HepG2 (cell line): ENCODE results near the gene NOM1. TPM values are rescaled to one million over a fixed set of nuclear protein-coding genes. Genes with fewer than 3 reads are reported as not detected.
"Not testable (repeated sequence)": the region's sequence is repeated elsewhere in the genome, so short reads cannot be mapped to it uniquely, and the experiment has no call there.

Experiments used
- ATAC-seq: fragments of 200-7000 bp; cut with Tn5 transposase; 3 replicates; pipeline ENCODE4 v1.9.1; 2020; ENCODE audit warnings: mild to moderate bottlenecking, moderate library complexity
- BruUV-seq: library from RNA; stranded (reverse); fragments of 400-500 nt; replicated peaks from 2 replicates; lab custom pipeline; 2021; lab: Mats Ljungman, UMichigan
- CTCF ChIA-PET: fragments of 300-600 bp; formaldehyde crosslinking; extraction: SDS; loops from one replicate; lab custom pipeline; 2021; ENCODE audit warnings: low total read pairs, inconsistent platforms, low intra/inter-chr PET ratio; lab: Yijun Ruan, JAX
- POLR2A ChIA-PET: fragments of 350-600 bp; sonication (Branson Sonifier 250); formaldehyde crosslinking; loops from one replicate; lab custom pipeline; 2020; ENCODE audit warnings: antibody characterized with exemption, inconsistent platforms; lab: Yijun Ruan, JAX
- DNase-seq: peaks from one replicate; pipeline ENCODE4 v3.0.0-alpha.2; 2015; ENCODE audit warnings: low spot score
- FAIRE-seq: peaks from 3 replicates; lab custom pipeline; 2011; peaks lifted over from hg19 to GRCh38; lab: Jason Lieb, UNC
- H2AFZ ChIP-seq: one replicate; pipeline ENCODE4 v1.6.1; 2011; ENCODE audit warnings: low read length, inconsistent platforms
- H3K27ac ChIP-seq: fragments of 300-600 bp; 3 replicates; pipeline ENCODE4 v1.8.0; 2011; ENCODE audit warnings: mixed run types, mild to moderate bottlenecking, mixed read lengths, low read length, inconsistent platforms; ENCODE audit not compliant: insufficient read depth; ENCODE audit errors: extremely low read length
- H3K27me3 ChIP-seq, 2 experiments: fragments of 200-600 bp in 1 of 2; 2 replicates in 1 of 2; 3 replicates in 1 of 2; pipeline versions ENCODE4 v1.6.0 to v1.8.0; 2011; ENCODE audit warnings: low read length in 2 of 2, mild to moderate bottlenecking in 2 of 2, moderate library complexity in 2 of 2, inconsistent platforms in 1 of 2; ENCODE audit not compliant: insufficient read depth in 2 of 2, control insufficient read depth in 1 of 2
- H3K36me3 ChIP-seq, 2 experiments: fragments of 200-600 bp in 1 of 2; replicated peaks in 1 of 2; 2 replicates in 1 of 2; 3 replicates in 1 of 2; pipeline versions ENCODE4 v1.5.1 to v1.8.0; 2011; ENCODE audit warnings: low read length in 2 of 2, inconsistent platforms in 1 of 2; ENCODE audit not compliant: insufficient read depth in 2 of 2, control insufficient read depth in 1 of 2
- H3K4me1 ChIP-seq: 2 replicates; pipeline ENCODE4 v1.5.1; 2012; ENCODE audit warnings: low read length, inconsistent platforms; ENCODE audit not compliant: insufficient read depth
- H3K4me2 ChIP-seq: 2 replicates; pipeline ENCODE4 v1.6.0; 2011; ENCODE audit warnings: low read depth, low read length, inconsistent platforms
- H3K4me3 ChIP-seq, 3 experiments: fragments of 200-600 bp in 1 of 3; sonication (generic), shearing (Covaris generic) in 1 of 3; replicated peaks in 1 of 3; 2 replicates each; pipeline ENCODE4 v1.5.1; 2011 to 2016; ENCODE audit warnings: low read length in 3 of 3, inconsistent platforms in 2 of 3, low read depth in 2 of 3, mild to moderate bottlenecking in 2 of 3, control low read depth in 1 of 3, mixed read lengths in 1 of 3; ENCODE audit not compliant: insufficient read depth in 1 of 3
- H3K79me2 ChIP-seq: one replicate; pipeline ENCODE4 v1.6.1; 2011; ENCODE audit warnings: low read length, inconsistent platforms; ENCODE audit not compliant: insufficient read depth
- H3K9ac ChIP-seq: 2 replicates; pipeline ENCODE4 v1.6.0; 2011; ENCODE audit warnings: mild to moderate bottlenecking, low read depth, low read length, inconsistent platforms; ENCODE audit not compliant: insufficient read depth
- H3K9me3 ChIP-seq: 2 replicates; pipeline ENCODE4 v1.5.1; 2012; ENCODE audit warnings: mild to moderate bottlenecking, low read length
- H4K20me1 ChIP-seq: 2 replicates; pipeline ENCODE4 v1.6.0; 2011; ENCODE audit warnings: inconsistent platforms, mild to moderate bottlenecking, low read length, moderate library complexity; ENCODE audit not compliant: insufficient read depth
- RAD51 ChIP-seq: fragments of 450-650 bp; IDR thresholded peaks from 2 replicates; pipeline ENCODE4 v1.6.1; 2016; ENCODE audit warnings: borderline replicate concordance
- USF2 ChIP-seq, 2 experiments: sonication (generic) in 1 of 2; formaldehyde crosslinking in 1 of 2; IDR thresholded peaks; 2 replicates each; pipeline versions ENCODE4 v1.5.1 to v1.6.1; 2011 to 2020; ENCODE audit warnings: borderline replicate concordance in 1 of 2, low read depth in 1 of 2, low read length in 1 of 2, mild to moderate bottlenecking in 1 of 2, missing genetic modification reagents in 1 of 2, moderate library complexity in 1 of 2
- WGBS: methylation state at CpG from one replicate; pipeline ENCODE4 v1.1.6; 2017; ENCODE audit warnings: low lambda C conversion rate; 5-methylcytosine and 5-hydroxymethylcytosine counted together
- in situ Hi-C: cut with HindIII; loops from 2 replicates; pipeline ENCODE4 v1.10.0; 2017; ENCODE audit warnings: low pct_unique_long_range_greater_than_20kb; ENCODE audit not compliant: extremely low pct_ligation_motif_present
- intact Hi-C: fragments of 100-400 bp; cut with micrococcal nuclease; formaldehyde crosslinking; loops from one replicate; pipeline ENCODE4 v1.10.0; 2022; ENCODE audit not compliant: unreplicated experiment
- polyA plus RNA-seq, 8 experiments: library from polyadenylated mRNA; depleted of rRNA in 3 of 8; stranded (reverse) in 7 of 8; unstranded in 1 of 8; fragments of >200 nt; fragmentation: Illumina TruSeq in 4 of 8; extraction: Trizol in 4 of 8; gene quantifications; 2 replicates each; pipeline versions ENCODE4 v1.2.1 to v1.2.3, GENCODE V29; 2011 to 2016; ENCODE audit warnings: low read depth in 4 of 8, missing spikeins in 1 of 8, mixed read lengths in 1 of 8; ENCODE audit not compliant: insufficient read depth in 1 of 8
- total RNA-seq, 5 experiments: library from RNA; depleted of rRNA; stranded (reverse); fragments of >200 nt; fragmentation: Illumina TruSeq; extraction: Trizol; gene quantifications; 2 replicates each; pipeline ENCODE4 v1.2.3, GENCODE V29; 2016; ENCODE audit warnings: low read depth in 1 of 5

The NOM1 gene
- total and polyA plus RNA-seq, 2 of the 13 experiments (the other 11 are each of a cell fraction or from before 2014, with no cell fraction given), result 14.2 to 26.2 TPM

- ATAC-seq; H3K79me2 ChIP-seq; H4K20me1 ChIP-seq; H3K27ac ChIP-seq; H2AFZ ChIP-seq; in situ Hi-C loops; DNase-seq; FAIRE-seq; POLR2A ChIA-PET; H3K9ac ChIP-seq; H3K9me3 ChIP-seq; H3K4me3 ChIP-seq; BruUV-seq; intact Hi-C loops; H3K4me2 ChIP-seq; H3K36me3 ChIP-seq; CTCF ChIA-PET; TF ChIP-seq USF2 (CRISPR knock-in tag; IDR thresholded peaks at IDR 0.05; ENCODE audit: borderline replicate concordance): not testable (repeated sequence)
- H3K27me3 ChIP-seq, result peaks cover 0 to 14% of the 10 kb centered on the region in 2 experiments; a peak in 2 of 5 replicates
- WGBS, result 74% methylated on average over 24 of the region's 24 CpGs
- peaks cover 15% of the 10 kb centered on the region for H3K4me1 ChIP-seq
- TF ChIP-seq RAD51, result peak; percentile 81
- TF ChIP-seq USF2 (IDR thresholded peaks at IDR 0.05; ENCODE audit: low read depth, low read length), result 0 out of 2 replicates have a peak, but pooled peaks have one; percentile 27
- TF ChIP-seq, all 625 proteins: peak for 2; not testable (repeated sequence) for 623
Observed at GRCh38 chr7:156920487-156921373, 28.8 kb upstream of the NOM1 start.

GRCh38 chr7:156922304-156922703 is 27.2 kb upstream of the NOM1 start:
- H3K4me2 ChIP-seq, H3K36me3 ChIP-seq, H3K9me3 ChIP-seq, H4K20me1 ChIP-seq, in situ Hi-C loops, H2AFZ ChIP-seq, CTCF ChIA-PET, ATAC-seq, BruUV-seq, DNase-seq, FAIRE-seq, H3K79me2 ChIP-seq, H3K4me3 ChIP-seq, H3K9ac ChIP-seq, intact Hi-C loops, H3K27ac ChIP-seq, POLR2A ChIA-PET: not testable (repeated sequence)
- peaks cover 15% of the 10 kb centered on the region for H3K4me1 ChIP-seq
- WGBS, result 50% methylated on average over 6 of the region's 6 CpGs
- H3K27me3 ChIP-seq, result peaks cover 0 to 14% of the 10 kb centered on the region in 2 experiments; a peak in 2 of 5 replicates

GRCh38 chr7:156925821-156926220 is 23.7 kb upstream of the NOM1 start:
- POLR2A ChIA-PET, H2AFZ ChIP-seq, ATAC-seq, H3K9ac ChIP-seq, in situ Hi-C loops, DNase-seq, H3K36me3 ChIP-seq, H4K20me1 ChIP-seq, H3K79me2 ChIP-seq, intact Hi-C loops, BruUV-seq, H3K4me3 ChIP-seq, H3K4me1 ChIP-seq, H3K27ac ChIP-seq, FAIRE-seq, H3K4me2 ChIP-seq, H3K9me3 ChIP-seq, CTCF ChIA-PET: not testable (repeated sequence)
- peaks cover 0 to 34% of the 10 kb centered on the region in 2 experiments; a peak in 3 of 5 replicates for H3K27me3 ChIP-seq
- 40% methylated on average over 6 of the region's 12 CpGs for WGBS
